COLO668 (cell line): Measurements from ENCODE around the gene NFATC2.
A peak's percentile ranks its signal among the peaks of the same experiment; 100 is the strongest.

Experiments
- DNase-seq: peaks from one replicate; lab custom pipeline; 2025; ENCODE audit not compliant: unreplicated experiment; lab: John Stamatoyannopoulos, UW

NFATC2 gene

GRCh38 chr20:51542571-51543421 is at the start of gene NFATC2:
NFATC2 (minus strand) TSS chr20:51542719; CDS start chr20:51542499, 220 bp downstream.
- peak; percentile 81 for DNase-seq

DNA sequence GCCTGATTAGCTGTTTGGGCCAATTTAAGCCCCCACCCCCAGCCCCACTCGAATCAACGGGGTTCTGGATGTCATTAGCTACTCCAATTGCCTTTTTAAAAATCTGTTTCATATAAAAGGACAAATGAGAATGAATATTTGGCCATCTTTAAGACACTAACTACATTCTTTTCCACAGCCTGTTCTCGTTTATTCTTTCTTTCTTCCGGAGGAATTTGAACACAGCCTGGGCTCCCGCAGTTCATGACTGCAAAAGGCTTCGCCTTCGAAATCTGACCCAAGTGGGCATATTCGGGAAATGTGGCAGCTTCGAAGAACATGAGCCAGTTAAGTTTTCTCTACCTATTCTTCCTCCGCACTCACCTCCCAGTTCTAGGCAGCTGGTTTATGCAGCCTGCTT is 49.4 kb upstream of the NFATC2 start:
- no peak for DNase-seq

DNA sequence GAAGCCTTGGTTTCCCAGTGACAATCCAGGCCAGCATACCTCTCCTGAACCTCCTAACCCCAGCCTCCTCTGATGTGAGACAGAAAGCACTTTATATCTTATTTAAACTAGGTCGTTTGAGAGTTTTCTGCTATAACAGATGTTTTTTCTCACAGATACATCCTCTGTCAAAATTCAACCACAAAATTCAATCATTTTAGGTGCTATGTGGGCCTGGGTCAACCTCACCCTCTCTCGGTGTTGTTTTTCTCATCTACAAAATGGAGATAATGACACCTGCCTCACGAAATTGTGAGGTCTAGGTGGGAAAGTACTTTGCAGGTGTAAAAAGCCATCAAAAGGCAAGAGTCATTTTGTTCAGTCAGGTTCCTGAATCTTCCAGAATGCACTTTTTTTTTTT is 46.2 kb upstream of the NFATC2 start:
- DNase-seq = no peak

DNA sequence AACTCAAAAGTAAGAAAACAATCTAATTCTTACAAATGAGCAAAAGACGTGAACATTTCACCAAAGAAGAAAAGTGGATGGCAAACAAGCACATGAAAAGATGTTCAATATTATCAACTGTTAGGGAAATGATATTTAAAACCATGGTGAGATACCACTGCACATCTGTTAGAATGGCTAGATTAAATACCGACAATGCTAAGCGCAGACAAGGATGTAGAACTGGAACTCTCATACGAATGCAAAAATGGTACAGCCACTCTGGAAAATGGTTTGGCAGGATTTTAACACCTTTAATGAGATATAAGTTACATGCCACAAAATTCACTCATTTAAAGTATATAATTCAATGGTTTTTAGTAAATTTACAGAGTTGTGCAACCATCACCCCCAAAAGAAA is 44.6 kb upstream of the NFATC2 start:
- no peak for DNase-seq

DNA sequence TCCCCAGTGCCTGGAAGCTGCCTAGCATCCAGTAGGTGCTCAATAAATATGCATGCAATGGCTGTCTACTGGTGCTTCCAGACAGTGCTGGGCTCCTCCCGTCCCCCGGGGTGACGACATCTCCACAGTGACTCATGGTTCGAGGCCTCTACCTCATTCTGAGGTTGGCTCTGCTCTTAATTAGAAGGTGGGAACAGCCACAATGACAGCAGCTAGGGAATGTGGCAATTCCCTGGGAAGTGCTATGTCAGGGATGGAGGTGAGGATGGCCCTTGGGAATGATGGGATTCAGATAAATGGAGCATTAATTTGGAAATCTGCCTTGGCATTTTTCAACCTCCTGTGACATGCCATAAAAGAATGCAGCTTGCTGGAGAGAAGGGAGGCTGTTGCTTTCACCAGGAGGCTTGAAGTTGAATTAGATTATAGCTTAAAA is 43.5 kb upstream of the NFATC2 start:
- DNase-seq = no peak

DNA sequence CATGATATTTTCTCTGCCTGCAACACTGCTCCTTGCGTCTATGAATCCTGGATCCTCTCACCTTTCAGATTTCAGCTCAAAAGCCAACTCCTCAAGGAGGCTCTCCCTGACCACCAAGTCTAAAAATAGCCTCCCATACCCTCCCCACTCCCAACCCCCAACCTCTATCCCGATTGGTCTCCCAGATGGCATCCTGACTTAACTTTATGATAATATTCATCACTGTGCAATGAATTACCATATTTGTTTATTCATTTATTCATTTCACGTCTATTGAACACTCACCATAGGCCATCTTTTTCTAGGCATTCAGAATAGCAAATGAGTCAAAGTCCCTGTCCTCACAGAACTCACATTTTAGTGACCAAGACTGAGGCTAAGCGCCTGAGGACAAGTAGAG is 42.6 kb upstream of the NFATC2 start:
- DNase-seq = no peak

GRCh38 chr20:51584737-51585136 is 42.2 kb upstream of the NFATC2 start:
- no peak for DNase-seq

GRCh38 chr20:51584116-51584515 is 41.6 kb upstream of the NFATC2 start:
- no peak for DNase-seq

DNA sequence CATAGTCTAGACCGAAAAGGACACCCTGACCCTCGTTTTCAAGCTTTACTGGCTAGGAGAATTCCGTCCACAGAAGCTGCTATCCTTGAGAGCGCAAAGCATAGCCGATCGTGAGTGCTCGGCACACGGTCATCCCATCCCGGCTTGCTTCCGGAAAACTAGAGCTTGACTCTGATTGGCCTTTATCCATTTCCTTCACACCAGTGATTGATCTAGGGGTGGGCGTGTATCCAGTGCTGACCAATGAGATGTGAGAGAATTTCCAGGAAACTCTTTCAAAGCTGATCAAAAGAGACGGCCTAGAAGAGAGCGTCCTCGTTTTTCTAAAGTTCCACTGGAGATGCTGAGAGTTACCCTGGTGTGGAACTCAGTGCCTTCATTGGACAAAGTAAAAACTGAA is 41.0 kb upstream of the NFATC2 start:
- DNase-seq = no peak

- peak; percentile 38 for DNase-seq
Observed at GRCh38 chr20:51583073-51583472, 40.6 kb upstream of the NFATC2 start.

GRCh38 chr20:51581571-51581970 is 39.1 kb upstream of the NFATC2 start:
- no peak for DNase-seq

GRCh38 chr20:51579137-51579536 is 36.6 kb upstream of the NFATC2 start:
- no peak for DNase-seq

DNA sequence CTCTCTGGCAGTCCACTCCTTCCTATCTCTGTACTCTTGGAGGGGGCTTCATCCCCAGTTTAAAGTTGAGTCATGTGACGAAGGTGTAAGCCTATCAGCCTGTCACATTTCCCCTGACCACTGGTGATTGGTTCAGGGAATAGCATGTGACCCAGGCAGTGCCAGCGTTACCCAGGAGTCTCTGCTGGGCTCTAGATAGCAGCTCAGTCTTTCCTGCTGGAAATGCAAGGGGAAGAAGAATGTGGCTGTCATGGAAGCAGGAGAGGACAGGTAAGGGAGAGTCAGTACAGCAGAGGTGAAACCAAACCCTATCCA is 35.6 kb upstream of the NFATC2 start:
- no peak for DNase-seq

GRCh38 chr20:51577432-51578144 is 35.1 kb upstream of the NFATC2 start:
- no peak for DNase-seq

GRCh38 chr20:51575486-51575885 is 33.0 kb upstream of the NFATC2 start:
- no peak for DNase-seq

DNA sequence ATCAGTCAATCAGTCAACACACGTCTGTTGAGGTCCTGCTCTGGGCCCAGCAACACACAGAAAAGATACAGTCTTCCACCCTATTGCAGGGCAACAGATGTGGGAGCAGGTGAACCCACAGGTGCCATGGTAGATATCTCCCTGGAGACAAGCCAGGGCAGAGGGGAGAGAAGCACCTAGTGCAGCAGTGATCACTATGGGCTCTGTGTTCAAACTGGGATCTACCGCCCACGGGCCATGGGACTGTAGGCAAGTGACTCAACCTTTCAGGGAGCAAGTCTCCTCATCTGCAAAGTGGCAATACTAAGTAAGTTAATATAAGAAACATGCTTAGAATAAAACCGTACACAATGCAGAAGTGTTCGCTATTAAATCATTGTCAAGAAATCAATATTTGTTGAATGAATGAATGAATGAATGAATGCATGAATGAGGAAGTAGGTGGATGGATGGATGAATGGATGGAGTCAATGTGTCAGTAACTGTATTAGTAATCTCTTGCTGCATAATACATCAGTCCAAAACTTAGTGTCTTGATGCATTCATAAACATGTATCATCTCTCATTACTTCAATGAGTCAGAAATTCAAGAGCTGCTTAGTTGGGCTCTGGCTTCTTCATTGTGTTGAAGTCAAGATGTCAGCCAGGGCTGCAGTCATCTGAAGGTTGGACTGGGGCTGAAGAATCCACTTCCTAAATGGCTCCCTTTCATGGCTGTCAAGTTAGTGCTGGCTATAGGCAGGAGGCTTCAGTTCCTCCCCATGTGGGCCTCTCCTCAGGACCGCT is 31.9 kb upstream of the NFATC2 start:
- no peak for DNase-seq

DNA sequence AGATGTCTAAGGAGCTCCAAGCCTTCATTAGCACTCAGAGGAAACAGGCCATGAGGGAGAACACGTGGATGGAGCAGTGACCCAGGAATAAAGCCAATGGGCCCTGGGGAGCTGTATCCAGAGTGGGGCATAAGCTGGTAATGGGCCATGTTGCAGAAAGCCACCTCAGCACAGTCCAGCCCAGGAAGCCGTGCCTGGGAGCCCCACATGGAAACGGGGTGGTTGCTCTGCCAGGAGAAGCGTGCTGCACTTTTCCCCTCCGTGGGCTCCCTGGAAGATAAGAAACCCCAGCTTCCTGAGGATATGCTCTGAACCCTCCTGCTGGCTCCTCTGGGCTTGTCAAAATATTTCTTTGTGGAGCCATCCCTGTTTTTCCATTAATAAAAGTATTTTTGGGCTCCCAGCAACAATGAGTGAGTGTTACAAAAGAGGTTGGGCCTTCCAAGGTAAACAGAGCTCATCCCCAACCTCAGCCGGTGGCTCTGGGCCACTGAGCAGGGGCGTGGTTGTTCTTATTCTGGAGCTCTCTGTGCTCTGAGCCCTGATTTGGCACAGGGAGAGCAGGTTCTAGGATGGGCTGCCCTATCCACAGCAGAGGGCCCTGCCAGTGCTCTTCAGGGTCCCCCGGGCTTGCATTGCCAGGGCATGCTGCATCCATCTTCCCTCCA is 31.2 kb upstream of the NFATC2 start:
- no peak for DNase-seq

DNA sequence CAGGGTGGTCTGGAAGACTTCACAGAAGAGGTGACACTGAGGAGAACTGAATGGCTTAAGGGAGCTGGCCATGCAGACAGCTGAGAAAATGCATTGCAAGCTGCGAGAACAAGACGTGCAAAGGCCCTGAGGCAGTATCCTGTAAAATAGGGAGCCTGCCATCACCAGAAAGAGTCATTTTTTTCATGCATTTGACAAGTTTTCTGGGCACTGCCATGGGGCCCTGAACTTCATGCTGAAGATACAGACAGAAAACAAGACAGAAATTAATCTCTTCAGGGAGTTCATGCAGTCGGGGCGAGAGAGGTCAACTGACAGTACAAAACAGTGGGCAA is 28.9 kb upstream of the NFATC2 start:
- DNase-seq = no peak

DNA sequence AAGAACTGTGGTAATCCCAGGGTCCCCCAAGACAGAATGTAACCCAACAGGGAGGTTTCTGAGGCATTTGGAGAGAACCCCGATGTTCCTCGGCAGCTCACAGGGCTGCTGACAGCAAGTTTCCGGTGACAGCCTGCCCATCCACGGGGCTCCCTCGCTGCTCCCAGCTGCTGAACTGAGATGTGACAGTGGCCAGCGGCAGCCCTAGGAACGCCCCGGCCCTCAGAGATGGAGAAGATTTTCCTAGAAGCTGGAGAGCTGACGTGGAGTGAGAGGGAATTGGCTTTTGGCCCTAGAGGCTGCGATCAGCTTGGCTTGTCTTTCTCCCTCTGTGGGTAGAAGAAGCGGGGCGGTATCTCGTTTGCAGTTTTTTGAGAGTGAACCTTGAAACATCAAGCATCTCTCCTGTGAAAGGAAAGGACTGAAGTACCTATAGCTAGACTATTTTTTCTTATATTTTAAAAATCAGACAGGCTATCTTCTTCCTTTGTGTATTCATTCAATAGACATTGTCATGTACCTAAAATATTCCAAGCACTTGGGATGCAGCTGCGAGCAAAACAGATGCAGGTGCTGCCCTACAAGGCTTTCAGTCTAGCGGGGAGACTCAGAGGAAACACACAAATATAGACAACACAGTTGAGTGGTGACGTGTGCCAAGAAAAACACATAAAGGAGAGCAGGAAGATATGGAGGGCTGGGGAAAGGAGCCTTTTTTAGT is 28.4 kb upstream of the NFATC2 start:
- no peak for DNase-seq

DNA sequence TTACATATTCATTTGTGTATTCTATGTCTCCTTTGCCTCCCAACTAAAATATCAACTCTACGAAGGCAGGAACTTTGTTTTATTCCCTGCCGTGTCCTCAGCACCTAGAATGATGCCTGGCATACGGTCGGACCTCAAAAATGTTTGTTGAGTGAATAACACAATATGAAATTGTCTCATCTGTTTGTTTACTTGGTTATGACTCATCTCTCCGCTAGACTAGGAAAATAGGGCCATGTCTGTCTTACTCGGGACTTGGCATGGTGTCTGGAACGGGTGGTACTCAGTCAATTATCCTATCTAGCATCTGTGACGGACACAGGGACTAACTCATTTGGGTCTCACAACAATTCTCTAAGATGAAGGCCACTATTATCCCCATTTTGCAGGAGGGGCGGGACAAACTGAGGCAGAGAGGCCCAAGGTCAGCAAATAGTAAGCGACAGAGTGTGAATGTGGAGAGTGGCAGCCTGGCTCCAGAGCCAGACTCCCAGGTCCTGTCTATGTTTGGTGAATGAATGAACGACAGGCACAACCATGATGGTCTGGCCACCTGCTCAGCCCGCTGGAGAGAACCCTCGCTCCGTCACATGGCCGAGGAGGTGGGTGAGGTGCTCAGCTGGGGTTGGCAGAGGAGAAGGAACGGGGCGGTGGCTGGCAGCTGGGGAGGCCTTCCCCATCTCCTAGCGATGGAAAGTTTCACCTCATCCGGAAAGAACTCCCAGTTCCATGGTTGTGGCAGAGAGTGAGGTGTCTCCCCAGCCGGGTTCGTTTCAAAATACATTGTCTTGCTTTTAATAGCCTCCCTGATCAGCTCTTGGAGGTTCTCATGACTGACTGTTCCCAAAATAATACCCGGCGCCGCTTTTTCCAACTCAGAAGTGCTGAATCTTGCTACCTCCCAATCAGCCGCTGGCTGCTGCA is 27.6 kb upstream of the NFATC2 start:
- no peak for DNase-seq
